ENCODE results near the gene ATRX.
A peak's percentile ranks its signal among the peaks of the same experiment; 100 is the strongest.
"Not testable (repeated sequence)": the region's sequence is repeated elsewhere in the genome, so short reads cannot be mapped to it uniquely, and the experiment has no call there.

The ATRX gene, protein sequence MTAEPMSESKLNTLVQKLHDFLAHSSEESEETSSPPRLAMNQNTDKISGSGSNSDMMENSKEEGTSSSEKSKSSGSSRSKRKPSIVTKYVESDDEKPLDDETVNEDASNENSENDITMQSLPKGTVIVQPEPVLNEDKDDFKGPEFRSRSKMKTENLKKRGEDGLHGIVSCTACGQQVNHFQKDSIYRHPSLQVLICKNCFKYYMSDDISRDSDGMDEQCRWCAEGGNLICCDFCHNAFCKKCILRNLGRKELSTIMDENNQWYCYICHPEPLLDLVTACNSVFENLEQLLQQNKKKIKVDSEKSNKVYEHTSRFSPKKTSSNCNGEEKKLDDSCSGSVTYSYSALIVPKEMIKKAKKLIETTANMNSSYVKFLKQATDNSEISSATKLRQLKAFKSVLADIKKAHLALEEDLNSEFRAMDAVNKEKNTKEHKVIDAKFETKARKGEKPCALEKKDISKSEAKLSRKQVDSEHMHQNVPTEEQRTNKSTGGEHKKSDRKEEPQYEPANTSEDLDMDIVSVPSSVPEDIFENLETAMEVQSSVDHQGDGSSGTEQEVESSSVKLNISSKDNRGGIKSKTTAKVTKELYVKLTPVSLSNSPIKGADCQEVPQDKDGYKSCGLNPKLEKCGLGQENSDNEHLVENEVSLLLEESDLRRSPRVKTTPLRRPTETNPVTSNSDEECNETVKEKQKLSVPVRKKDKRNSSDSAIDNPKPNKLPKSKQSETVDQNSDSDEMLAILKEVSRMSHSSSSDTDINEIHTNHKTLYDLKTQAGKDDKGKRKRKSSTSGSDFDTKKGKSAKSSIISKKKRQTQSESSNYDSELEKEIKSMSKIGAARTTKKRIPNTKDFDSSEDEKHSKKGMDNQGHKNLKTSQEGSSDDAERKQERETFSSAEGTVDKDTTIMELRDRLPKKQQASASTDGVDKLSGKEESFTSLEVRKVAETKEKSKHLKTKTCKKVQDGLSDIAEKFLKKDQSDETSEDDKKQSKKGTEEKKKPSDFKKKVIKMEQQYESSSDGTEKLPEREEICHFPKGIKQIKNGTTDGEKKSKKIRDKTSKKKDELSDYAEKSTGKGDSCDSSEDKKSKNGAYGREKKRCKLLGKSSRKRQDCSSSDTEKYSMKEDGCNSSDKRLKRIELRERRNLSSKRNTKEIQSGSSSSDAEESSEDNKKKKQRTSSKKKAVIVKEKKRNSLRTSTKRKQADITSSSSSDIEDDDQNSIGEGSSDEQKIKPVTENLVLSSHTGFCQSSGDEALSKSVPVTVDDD (N-terminal part only)

DNA sequence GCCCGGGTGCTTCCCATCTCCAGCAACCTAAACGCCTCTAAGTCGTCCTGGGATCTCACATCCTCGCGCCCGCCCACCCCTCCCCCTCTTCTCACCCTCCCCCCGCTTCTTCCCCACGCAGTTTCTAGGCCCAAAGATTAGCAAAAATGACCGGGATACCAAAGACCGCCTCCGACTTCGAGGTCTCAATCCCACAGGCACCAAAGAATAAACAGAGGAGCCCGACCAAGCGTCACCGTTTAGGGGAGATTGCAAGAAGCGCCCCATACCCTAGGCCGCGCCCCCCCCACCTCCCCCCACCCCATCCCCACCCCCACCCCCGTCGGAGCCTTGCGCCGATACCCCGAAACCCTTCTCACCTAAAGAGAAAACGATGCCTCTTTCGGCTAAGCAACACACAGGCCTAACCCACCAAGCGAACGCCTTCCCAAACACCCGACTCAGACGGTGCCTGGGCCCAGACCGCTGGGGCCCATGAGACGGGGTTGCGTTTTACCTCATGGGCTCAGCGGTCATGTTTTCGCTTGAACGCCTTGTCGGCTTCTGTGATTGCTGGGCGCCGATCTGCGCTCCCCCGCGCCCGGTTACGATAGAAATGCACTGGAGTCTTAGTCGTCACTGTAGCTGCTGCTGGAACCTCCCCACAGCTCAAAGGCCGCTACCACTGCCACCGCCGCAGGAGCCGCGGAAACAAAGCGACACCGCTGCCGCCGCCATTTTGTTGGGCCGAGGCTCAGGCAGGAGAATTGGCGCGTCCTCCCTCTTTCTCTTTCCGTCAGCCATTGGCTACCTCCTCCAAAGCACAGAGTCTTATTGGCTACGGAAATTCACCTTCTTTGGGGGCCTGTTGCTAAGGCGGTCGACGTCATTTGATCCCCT, at the start of gene ATRX:
TSS of gene ATRX (minus strand) at position 731 of the 879 bp plus-strand sequence. CDS start at position 516, 215 bp downstream.
- peak; percentile 41 for DNase-seq (ENCODE audit: low read depth)

DNA sequence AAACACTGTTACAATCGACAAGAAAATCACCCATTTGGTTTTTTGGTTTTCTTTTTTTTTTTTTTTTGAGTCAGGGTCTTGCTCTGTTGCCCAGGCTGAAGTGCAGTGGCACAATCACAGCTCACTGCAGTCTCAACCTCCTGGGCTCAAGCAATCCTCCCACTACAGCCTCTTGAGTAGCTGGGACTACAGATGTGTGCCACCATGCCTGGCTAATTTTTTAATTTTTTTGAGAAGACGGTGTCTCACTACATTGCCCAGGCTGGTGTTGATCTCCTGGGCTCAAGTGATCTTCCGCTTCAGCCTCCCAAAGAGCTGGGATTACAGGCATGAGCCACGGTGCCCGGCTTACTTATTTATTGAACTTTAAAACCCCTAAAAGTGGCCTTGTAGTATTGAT, 45.5 kb upstream of the ATRX start:
- DNase-seq (ENCODE audit: low read depth) = not testable (repeated sequence)

DNA sequence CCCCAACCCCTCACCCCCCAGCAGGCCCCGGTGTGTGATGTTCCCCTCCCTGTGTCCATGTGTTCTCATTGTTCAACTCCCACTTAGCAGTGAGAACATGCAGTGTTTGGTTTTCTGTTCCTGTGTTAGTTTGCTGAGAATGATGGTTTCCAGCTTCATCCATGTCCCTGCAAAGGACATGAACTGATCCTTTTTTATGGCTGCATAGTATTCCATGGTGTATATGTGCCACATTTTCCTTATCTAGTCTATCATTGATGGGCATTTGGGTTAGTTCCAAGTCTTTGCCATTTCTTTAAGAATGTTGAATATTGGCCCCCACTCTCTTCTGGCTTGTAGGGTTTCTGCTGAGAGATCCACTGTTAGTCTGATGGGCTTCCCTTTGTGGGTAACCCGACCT, 36.0 kb upstream of the ATRX start:
- not testable (repeated sequence) for DNase-seq (ENCODE audit: low read depth)

DNA sequence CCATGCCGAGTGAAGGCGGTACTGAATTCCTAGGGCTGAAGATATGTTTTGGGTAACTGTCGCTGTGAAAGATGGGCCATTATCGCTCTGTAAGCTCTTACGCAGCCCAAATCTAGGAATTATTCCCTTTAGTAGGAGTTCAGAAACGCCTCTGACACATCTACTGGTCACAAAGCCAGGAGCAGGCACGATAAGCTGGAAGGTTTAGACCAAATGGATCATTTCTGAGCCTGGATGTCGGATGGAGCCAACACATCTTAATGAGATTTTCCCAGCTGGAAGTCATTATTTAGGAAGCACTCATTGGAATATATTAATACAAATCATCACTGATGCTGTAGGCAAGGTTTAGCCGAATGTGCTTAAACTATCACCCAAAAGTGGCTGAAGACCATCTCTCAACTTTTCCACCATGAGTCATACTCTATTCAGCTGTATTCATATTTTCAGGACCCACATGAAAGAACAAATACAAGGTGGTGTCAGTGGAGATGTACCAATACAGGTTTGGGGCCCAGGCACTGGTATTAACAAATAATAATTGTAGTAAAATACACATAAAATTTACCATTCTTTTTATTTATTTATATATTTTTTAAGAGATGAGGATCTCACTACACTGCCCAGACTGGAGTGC, 34.2 kb upstream of the ATRX start:
- no peak for DNase-seq (ENCODE audit: low read depth)

DNA sequence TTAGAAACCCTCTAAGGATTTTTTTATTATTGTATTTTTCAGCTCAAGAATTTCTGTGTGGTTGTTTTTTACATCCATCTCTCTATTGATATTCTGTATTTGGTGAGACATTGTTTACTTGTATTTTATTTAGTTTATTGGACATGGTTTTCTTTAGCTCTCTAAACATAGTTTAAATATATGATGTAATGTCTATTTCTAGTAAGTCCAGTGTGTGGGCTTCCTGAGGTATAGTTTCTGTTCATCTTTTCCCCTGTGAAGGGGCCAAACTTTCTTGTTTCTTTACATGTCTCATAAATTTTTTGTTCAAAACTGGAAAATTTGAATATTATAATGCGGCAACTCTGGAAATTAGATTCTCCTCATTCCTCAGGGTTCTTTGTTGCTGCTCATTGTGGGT, 28.2 kb upstream of the ATRX start:
- DNase-seq (ENCODE audit: low read depth) = no peak

DNA sequence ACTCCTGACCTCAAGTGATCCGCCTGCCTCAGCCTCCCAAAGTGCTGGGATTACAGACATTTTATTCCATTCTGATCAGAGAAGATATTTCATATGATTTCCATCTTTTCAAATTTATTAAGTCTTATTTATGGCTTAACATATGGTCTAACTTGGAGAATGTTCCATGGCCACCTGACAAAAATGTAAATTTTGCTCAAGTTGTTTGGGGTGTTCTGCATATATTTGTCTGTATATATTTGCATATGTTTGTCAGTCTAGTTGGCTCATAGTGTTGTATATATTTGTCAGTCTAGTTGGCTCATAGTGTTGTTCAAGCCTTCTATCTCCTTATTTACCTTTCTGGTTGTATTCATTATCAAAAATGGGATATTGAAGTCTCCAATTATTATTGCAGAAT, 16.2 kb upstream of the ATRX start:
- DNase-seq (ENCODE audit: low read depth) = no peak

DNA sequence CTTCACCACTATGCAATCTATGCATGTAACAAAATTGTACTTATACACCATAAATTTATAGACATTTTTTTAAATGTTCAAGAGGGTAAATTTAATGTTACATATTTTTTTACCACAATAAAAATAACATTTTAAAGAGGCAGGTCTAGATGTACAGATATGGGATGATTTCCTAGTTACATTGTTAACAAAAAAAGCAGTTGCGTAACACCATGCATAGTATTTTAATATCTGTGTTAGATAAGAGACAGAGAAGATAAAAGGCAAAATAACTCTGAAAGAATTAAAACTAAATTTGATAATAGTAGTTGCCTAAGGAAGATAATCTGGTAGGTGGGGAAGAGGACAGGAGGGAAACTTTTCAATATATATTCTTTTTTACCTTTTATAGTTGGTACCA, 9.1 kb upstream of the ATRX start:
- DNase-seq (ENCODE audit: low read depth) = no peak

DNA sequence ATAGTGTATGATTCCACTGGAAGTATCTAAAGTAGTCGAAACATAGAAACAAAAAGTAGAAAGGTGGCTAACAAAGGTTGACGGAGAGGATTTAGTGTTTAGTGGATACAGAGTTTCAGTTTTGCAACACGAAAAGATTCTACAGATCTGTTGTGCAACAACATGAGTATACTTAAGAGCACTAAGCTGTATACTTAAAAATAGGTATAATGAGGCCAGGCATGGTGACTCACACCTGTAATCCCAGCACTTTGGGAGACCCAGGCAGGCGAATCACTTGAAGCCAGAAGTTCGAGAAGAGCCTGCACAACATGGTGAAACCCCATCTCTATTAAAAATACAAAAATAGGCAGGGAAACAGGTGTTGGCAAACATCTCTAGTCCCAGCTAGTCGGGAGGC, 7.9 kb upstream of the ATRX start:
- no peak for DNase-seq (ENCODE audit: low read depth)

DNA sequence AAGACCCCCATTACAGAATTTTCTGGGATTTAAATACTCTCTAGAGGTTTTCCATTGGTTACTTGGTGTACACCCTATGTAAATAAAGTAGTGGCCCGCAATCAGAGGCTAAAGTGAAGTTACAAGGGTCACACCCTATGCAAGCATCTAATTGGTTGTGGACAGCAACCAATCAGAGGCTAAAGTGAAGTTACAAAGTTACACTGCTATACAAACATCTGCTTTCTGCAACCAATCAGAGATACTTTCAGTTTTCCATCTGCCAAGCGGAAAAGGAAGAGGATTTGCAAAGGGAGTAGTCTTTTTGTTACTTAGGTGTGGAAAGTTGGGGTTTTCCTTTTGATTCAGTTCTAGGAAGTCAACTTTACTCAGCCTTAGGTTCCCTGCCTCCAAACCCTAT, 2.0 kb upstream of the ATRX start:
- DNase-seq (ENCODE audit: low read depth) = no peak

DNA sequence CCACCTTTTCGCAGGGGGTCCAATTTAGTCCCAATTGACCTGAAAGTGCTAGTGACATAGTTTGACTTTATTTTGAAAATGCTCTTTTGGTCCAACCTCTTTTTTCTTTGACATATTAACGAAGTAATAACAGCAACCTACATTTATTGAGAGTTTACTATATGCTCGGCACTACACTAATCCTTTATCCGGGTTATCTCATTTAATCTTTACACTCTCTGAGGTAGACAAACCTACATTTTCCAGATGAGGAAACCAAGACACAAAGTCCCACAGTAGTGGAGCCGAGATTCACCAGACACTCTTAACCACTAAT, 307 bp upstream of the ATRX start:
- DNase-seq (ENCODE audit: low read depth) = no peak

DNA sequence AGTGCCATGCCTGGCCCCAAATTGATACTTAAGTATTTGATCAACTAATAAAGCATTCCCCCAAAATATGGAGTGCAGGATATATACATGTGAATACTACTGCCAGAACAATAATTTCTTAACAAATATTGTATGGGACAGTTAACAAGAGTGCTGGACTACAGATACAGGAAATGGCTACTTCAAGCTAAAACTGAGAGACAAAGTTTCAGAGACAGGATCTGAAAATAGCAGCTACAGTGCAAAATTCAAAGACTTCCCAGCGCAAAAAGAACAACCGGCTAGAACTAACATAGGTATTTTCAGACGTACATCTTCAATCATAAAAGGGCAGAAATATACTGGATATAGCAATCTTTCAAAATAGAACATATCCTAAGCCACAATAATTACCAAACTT, 6.3 kb downstream of the ATRX start:
- no peak for DNase-seq (ENCODE audit: low read depth)

DNA sequence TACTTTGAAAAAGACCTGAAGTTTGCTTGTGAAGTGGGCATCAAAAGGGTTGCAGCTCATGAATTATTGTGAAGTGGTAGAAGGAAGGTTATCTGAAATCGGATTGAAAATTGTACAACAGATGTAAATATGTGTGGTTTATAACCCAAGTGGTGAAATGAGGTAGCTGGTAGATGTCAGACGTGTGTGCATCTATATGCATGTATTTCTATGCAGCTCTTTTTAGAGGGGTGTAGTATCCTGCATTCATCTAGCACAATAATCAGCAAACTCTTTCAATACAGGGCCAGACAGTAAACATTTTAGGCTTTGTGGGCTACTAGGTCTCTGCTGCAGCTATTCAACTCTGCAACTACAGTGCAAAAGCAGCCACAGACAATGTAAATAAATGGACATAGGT, 9.4 kb downstream of the ATRX start:
- no peak for DNase-seq (ENCODE audit: low read depth)

DNA sequence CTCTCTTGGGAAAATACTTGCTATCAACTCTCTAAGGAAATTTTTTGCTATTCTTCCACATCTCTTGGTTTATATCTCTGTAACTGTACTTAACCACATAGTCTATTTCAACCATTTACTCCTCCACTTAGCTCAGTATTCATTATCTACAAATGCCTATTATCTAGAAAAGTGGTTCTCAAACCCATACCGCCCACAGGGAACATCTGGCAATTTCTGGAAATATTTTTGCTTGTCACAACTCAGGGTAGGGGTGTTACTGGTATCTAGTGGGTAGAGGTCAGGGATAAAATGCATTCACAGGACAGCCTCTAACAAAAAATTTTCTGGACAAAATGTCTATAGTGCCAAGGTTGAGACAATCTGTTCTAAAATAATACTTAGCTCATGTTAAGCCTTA, 14.4 kb downstream of the ATRX start:
- DNase-seq (ENCODE audit: low read depth) = no peak

DNA sequence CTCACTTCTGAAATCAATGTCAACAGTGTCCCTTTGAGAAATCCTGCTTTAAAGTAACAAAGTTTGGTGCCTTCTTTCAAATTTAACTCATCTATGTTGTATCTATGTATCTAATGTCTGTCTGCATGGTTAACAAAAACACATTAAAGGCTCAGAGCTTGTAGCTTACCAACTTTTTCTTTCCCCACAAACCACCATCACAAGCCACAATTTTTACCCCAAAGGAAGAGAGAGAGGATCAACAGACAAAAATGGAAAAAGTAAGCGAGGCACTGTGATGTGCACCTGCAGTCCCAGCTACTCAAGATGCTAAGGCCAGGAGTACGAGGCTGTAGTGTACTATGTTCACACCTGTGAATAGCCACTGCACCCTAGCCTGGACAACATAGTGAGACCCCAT, 17.2 kb downstream of the ATRX start:
- no peak for DNase-seq (ENCODE audit: low read depth)

DNA sequence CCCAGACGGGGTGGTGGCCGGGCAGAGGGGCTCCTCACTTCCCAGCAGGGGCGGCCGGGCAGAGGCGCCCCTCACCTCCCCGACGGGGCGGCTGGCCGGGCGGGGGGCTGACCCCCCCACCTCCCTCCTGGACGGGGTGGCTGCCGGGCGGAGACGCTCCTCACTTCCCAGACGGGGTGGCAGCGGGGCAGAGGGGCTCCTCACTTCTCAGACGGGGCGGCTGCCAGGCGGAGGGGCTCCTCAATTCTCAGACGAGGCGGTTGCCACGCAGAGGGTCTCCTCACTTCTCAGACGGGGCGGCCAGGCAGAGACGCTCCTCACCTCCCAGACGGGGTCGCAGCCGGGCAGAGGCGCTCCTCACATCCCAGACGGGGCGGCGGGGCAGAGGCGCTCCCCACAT, 19.8 kb downstream of the ATRX start:
- DNase-seq (ENCODE audit: low read depth) = not testable (repeated sequence)

DNA sequence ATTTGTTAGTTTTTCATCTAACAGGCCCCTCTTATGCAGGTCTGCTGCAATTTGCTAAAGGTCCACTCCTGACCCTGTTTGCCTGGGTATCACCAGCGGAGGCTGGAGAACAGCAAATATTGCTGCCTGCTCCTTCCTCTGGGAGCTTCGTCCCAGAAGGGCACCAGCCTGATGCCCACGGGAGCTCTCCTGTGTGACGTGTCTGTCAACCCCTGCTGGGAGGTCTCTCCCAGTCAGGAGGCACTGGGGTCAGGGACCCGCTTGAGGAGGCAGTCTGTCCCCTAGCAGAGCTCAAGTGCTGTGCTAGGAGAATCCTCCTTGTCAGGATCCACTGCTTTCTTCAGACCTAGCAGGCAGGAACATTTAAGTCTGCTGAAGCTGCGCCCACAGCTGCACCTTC, 30.5 kb downstream of the ATRX start:
- no peak for DNase-seq (ENCODE audit: low read depth)

DNA sequence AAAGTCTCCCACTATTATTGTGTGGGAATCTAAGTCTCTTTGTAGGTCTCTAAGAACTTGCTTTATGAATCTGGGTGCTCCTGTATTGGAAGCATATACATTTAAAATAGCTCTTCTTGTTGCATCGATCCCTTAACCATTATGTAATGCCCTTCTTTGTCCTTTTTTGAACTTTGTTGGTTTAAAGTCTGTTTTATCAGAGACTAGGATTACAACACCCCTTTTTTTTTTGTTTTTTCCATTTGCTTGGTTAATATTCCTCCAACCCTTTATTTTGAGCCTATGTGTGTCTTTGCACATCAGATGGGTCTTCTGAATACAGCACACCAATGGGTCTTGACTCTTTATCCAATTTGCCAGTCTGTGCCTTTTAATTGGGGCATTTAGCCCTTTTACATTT, 32.1 kb downstream of the ATRX start:
- DNase-seq (ENCODE audit: low read depth) = not testable (repeated sequence)

DNA sequence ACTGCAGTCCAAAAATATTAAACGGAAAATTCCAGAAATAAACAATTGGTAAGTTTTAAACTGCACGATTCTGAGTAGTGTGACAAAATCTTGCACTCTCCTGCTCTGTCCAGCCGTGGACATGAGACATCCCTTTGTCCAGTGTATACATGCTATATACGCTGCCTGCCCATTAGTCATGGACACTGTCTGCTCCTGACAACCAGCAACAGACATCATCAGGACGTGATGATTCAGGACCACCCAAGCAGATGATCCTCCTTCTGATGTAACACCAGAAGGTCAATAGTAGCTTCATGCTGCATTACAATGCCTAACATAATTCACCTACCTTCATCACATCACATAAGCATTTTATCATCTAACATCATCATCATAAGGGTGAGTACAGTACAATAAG, 36.3 kb downstream of the ATRX start:
- DNase-seq (ENCODE audit: low read depth) = no peak

DNA sequence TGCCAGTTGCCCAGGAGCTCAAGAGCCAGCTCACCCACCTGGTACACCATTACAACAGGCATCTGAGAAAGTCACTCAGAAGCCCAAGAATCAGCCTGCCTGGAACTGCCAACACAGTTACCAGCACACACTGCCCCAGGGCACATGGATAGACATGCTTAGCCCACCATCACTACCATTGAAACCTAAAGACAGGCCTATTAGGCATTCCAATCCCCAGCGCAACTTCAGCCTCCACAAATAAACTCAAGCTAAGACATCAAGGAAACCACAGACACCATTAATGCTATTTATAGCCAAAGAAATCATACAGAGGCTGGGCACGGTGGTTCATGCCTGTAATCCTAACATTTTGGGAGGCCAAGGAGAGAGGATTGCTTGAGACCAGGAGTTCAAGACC, 42.3 kb downstream of the ATRX start:
- no peak for DNase-seq (ENCODE audit: low read depth)

DNA sequence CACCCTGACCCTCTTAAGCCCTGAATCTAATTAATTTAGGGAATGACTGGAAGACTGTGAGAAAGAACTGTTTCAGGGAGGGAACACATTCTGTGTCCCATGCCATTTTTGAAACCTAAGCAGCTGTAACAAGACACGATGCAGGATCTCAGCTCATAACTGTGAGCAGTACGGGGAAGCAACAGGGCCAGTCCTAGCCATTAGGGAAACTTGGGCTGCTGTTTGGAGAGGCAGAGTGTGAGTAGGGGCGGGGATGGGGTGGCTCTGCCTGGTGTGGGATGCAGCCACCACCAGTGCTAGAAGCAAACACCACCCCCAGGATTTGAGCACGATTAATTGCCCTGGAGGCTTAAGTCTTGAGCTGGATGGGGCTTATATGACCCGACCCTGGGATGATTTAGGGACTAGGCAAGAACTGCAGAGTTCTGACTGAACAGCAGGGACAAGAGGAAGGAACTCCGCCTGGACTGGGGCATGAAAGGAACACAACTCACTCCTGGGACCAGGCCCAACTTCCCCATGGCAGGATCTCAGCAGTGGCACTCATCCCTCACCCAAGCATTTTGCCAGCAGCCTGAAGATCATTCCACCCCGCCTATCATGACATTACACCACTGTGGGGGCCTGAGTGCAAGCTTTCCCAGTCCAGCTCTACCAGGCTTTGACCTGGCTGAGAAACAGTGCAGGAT, 43.1 kb downstream of the ATRX start:
- DNase-seq (ENCODE audit: low read depth) = no peak
